Neural cell (in vitro differentiated cells): ENCODE measurements around the gene SAMD4A. TPM values are rescaled to one million over a fixed set of nuclear protein-coding genes. Genes with fewer than 3 reads are reported as not detected.

Experiments
- H2AFZ ChIP-seq: fragments of 200-600, 300-800 bp; sonication (generic), shearing (Covaris generic); 2 replicates; pipeline ENCODE4 v1.6.0; 2014; ENCODE audit warnings: low read depth, mild to moderate bottlenecking, antibody characterized with exemption, low read length, moderate library complexity
- H3F3A ChIP-seq: fragments of 200-600 bp; shearing (Covaris generic); 2 replicates; pipeline ENCODE4 v1.6.1; 2016; ENCODE audit warnings: mild to moderate bottlenecking, moderate library complexity, mixed read lengths, antibody characterized with exemption, low read length; ENCODE audit not compliant: insufficient read depth, poor library complexity, severe bottlenecking
- H3K27ac ChIP-seq: fragments of 200-600, 300-800 bp; sonication (generic), shearing (Covaris generic); 2 replicates; pipeline ENCODE4 v1.5.1; 2014; ENCODE audit warnings: mild to moderate bottlenecking, low read length, moderate library complexity
- H3K27me3 ChIP-seq: fragments of 300-800, 200-600 bp; sonication (generic), shearing (Covaris generic); 2 replicates; pipeline ENCODE4 v1.6.0; 2014; ENCODE audit warnings: mild to moderate bottlenecking, low read depth, low read length, moderate library complexity; ENCODE audit not compliant: insufficient read depth
- H3K36me3 ChIP-seq: fragments of 300-800, 200-600 bp; sonication (generic), shearing (Covaris generic); 2 replicates; pipeline ENCODE4 v1.5.1; 2014; ENCODE audit warnings: mild to moderate bottlenecking, antibody characterized with exemption, low read length, moderate library complexity; ENCODE audit not compliant: insufficient read depth
- H3K4me2 ChIP-seq: fragments of 300-800, 200-600 bp; sonication (generic), shearing (Covaris generic); 2 replicates; pipeline ENCODE4 v1.6.0; 2014; ENCODE audit warnings: mild to moderate bottlenecking, low read length
- H3K4me3 ChIP-seq: fragments of 300-800, 200-600 bp; sonication (generic), shearing (Covaris generic); 2 replicates; pipeline ENCODE4 v1.5.1; 2014; ENCODE audit warnings: mild to moderate bottlenecking, low read length, moderate library complexity
- H3K79me2 ChIP-seq: fragments of 200-600 bp; shearing (Covaris generic); replicated peaks from 2 replicates; pipeline ENCODE4 v1.6.0; 2014; ENCODE audit warnings: mild to moderate bottlenecking, low read length, moderate library complexity; ENCODE audit not compliant: insufficient read depth
- H3K9ac ChIP-seq: fragments of 300-800, 200-600 bp; sonication (generic), shearing (Covaris generic); 2 replicates; pipeline ENCODE4 v1.6.1; 2016; ENCODE audit warnings: mild to moderate bottlenecking, low read length, mixed read lengths
- H3K9me2 ChIP-seq: fragments of 200-600 bp; shearing (Covaris generic); 2 replicates; pipeline ENCODE4 v1.6.1; 2016; ENCODE audit warnings: mild to moderate bottlenecking, low read length, mixed read lengths; ENCODE audit not compliant: insufficient read depth
- H3K9me3 ChIP-seq: fragments of 200-600, 300-800 bp; sonication (generic), shearing (Covaris generic); 2 replicates; pipeline ENCODE4 v1.6.1; 2016; ENCODE audit warnings: mild to moderate bottlenecking, mixed run types, low read length, moderate library complexity, mixed read lengths
- H4K20me1 ChIP-seq: fragments of 200-600 bp; shearing (Covaris generic); 2 replicates; pipeline ENCODE4 v1.6.1; 2016; ENCODE audit warnings: mild to moderate bottlenecking, mixed run types; ENCODE audit not compliant: insufficient read depth
- CTCF ChIP-seq: fragments of 450-650 bp; IDR thresholded peaks from 2 replicates; pipeline ENCODE4 v1.5.1; 2014; ENCODE audit warnings: antibody characterized with exemption, mild to moderate bottlenecking, moderate library complexity; ENCODE audit not compliant: poor library complexity, severe bottlenecking
- EP300 ChIP-seq: fragments of 450-650 bp; conservative IDR thresholded peaks from 2 replicates; pipeline ENCODE4 v1.6.1; 2014; ENCODE audit warnings: antibody characterized with exemption, mild to moderate bottlenecking, moderate library complexity; ENCODE audit not compliant: poor library complexity, severe bottlenecking
- EZH2 ChIP-seq: fragments of 200-600, 300-800 bp; shearing (Covaris generic), sonication (generic); IDR thresholded peaks from 2 replicates; pipeline ENCODE4 v1.6.1; 2014; ENCODE audit warnings: antibody characterized with exemption, low read length, borderline replicate concordance, mild to moderate bottlenecking; ENCODE audit not compliant: insufficient read depth, poor library complexity, severe bottlenecking
- MXI1 ChIP-seq: fragments of 450-650 bp; conservative IDR thresholded peaks from 2 replicates; pipeline ENCODE4 v1.6.1; 2014; ENCODE audit warnings: antibody characterized with exemption, mild to moderate bottlenecking; ENCODE audit not compliant: poor library complexity, severe bottlenecking
- POLR2AphosphoS5 ChIP-seq: IDR thresholded peaks from 2 replicates; pipeline ENCODE4 v1.6.1; 2012
- RAD21 ChIP-seq: fragments of 450-650 bp; conservative IDR thresholded peaks from 2 replicates; pipeline ENCODE4 v1.6.1; 2014; ENCODE audit warnings: antibody characterized with exemption, mild to moderate bottlenecking, moderate library complexity
- REST ChIP-seq: IDR thresholded peaks from 2 replicates; pipeline ENCODE4 v1.6.1; 2012; ENCODE audit warnings: borderline replicate concordance
- SMC3 ChIP-seq: fragments of 450-650 bp; conservative IDR thresholded peaks from 2 replicates; pipeline ENCODE4 v1.6.1; 2014; ENCODE audit warnings: antibody characterized with exemption, mild to moderate bottlenecking, moderate library complexity; ENCODE audit not compliant: poor library complexity
- TAF1 ChIP-seq: IDR thresholded peaks from 2 replicates; pipeline ENCODE4 v1.6.1; 2012; ENCODE audit warnings: low read depth
- polyA plus RNA-seq: library from polyadenylated mRNA; depleted of rRNA; stranded (reverse); fragments of >200 nt; gene quantifications from 2 replicates; pipeline ENCODE4 v1.2.3, GENCODE V29; 2014

SAMD4A gene
- polyA plus RNA-seq, 1 donor from 2014 or later, result 1.0 TPM

GRCh38 chr14:54768501-54769129, 201.7 kb downstream of the SAMD4A start:
- Histone ChIP-seq H3K36me3 (no peaks in the 10 kb centered on the region), H3K4me3 (no peak overlapping the region), H3K27me3 (no peaks in the 10 kb centered on the region), H3K9ac (no peak overlapping the region), H3K9me2 (no peaks in the 10 kb centered on the region), H3K27ac (no peak overlapping the region), H3K9me3 (no peaks in the 10 kb centered on the region), H4K20me1 (no peaks in the 10 kb centered on the region), H3K4me2 (no peak overlapping the region), H3K79me2 (no peaks in the 10 kb centered on the region), H3F3A (no peaks in the 10 kb centered on the region), H2AFZ (no peak overlapping the region)
- TF ChIP-seq SMC3 (no peak), MXI1 (no peak), CTCF (no peak), EP300 (no peak), RAD21 (no peak), EZH2 (no peak), TAF1 (no peak), POLR2AphosphoS5 (no peak), REST (no peak)

GRCh38 chr14:54769951-54770863, 203.3 kb downstream of the SAMD4A start:
- TF ChIP-seq POLR2AphosphoS5 (no peak), REST (peak; percentile 85), CTCF (no peak), EP300 (peak; percentile 22)
- peak overlapping the region; percentile 43 for H3K27ac ChIP-seq
- no peaks in the 10 kb centered on the region for H3F3A ChIP-seq
- H2AFZ ChIP-seq, result no peak overlapping the region
- peak overlapping the region; percentile 34 for H3K4me3 ChIP-seq
- H3K9me2 ChIP-seq, result no peaks in the 10 kb centered on the region
- no peak overlapping the region for H3K9ac ChIP-seq
- H3K4me2 ChIP-seq, result no peak overlapping the region
- H4K20me1 ChIP-seq, result no peaks in the 10 kb centered on the region
- no peaks in the 10 kb centered on the region for H3K79me2 ChIP-seq
- no peaks in the 10 kb centered on the region for H3K27me3 ChIP-seq
- H3K36me3 ChIP-seq, result no peaks in the 10 kb centered on the region
- H3K9me3 ChIP-seq, result no peaks in the 10 kb centered on the region
